ENCODE data around the gene LRIT2. TPM values are rescaled to one million over a fixed set of nuclear protein-coding genes. Genes with fewer than 3 reads are reported as not detected.

LRIT2 gene
- total RNA-seq, 2 donors from 2014 or later: not detected

GRCh38 chr10:84177541-84178141, 47.7 kb downstream of the LRIT2 start:
- H3K9me3 ChIP-seq: no peaks in the 10 kb centered on the region
- H3K4me3 ChIP-seq: no peak overlapping the region
- no peak for DNase-seq (ENCODE audit: low spot score)
- TF ChIP-seq CTCF (IDR thresholded peaks at IDR 0.05): no peak
- H3K27ac ChIP-seq: no peak overlapping the region
- no peaks in the 10 kb centered on the region for H3K27me3 ChIP-seq
- no peaks in the 10 kb centered on the region for H3K36me3 ChIP-seq
- no peaks in the 10 kb centered on the region for H3K4me1 ChIP-seq

GRCh38 chr10:84176836-84177474, 48.4 kb downstream of the LRIT2 start:
- H3K9me3 ChIP-seq: no peaks in the 10 kb centered on the region
- TF ChIP-seq CTCF (IDR thresholded peaks at IDR 0.05): no peak
- no peaks in the 10 kb centered on the region for H3K36me3 ChIP-seq
- H3K4me3 ChIP-seq: no peak overlapping the region
- no peaks in the 10 kb centered on the region for H3K4me1 ChIP-seq
- DNase-seq (ENCODE audit: low spot score): no peak
- no peaks in the 10 kb centered on the region for H3K27me3 ChIP-seq
- no peak overlapping the region for H3K27ac ChIP-seq

GRCh38 chr10:84176351-84176750, 49.0 kb downstream of the LRIT2 start:
- no peak for DNase-seq (ENCODE audit: low spot score)
- H3K9me3 ChIP-seq: no peaks in the 10 kb centered on the region
- no peaks in the 10 kb centered on the region for H3K27me3 ChIP-seq
- H3K27ac ChIP-seq: no peak overlapping the region
- no peak overlapping the region for H3K4me3 ChIP-seq
- H3K36me3 ChIP-seq: no peaks in the 10 kb centered on the region
- TF ChIP-seq CTCF (IDR thresholded peaks at IDR 0.05): no peak
- H3K4me1 ChIP-seq: no peaks in the 10 kb centered on the region

- no peak for DNase-seq (ENCODE audit: low spot score)
- Histone ChIP-seq H3K27me3 (no peaks in the 10 kb centered on the region), H3K4me3 (no peak overlapping the region), H3K27ac (no peak overlapping the region), H3K4me1 (no peaks in the 10 kb centered on the region), H3K9me3 (no peaks in the 10 kb centered on the region), H3K36me3 (no peaks in the 10 kb centered on the region)
- no peak for TF ChIP-seq CTCF (IDR thresholded peaks at IDR 0.05)
These were observed 49.9 kb downstream of the LRIT2 start for GRCh38 chr10:84175436-84175835.

GRCh38 chr10:84173501-84173929, 51.8 kb downstream of the LRIT2 start, which contains the start of gene GPR15LG:
GPR15LG (plus strand) TSS chr10:84173801; CDS start chr10:84173852, 51 bp downstream.
- Histone ChIP-seq H3K27ac (no peak within 1 kb of the TSS), H3K9me3 (no peaks in the 10 kb centered on the region), H3K36me3 (no peaks in the 10 kb centered on the region), H3K27me3 (no peaks in the 10 kb centered on the region), H3K4me1 (no peaks in the 10 kb centered on the region), H3K4me3 (no peak within 1 kb of the TSS)
- TF ChIP-seq CTCF (IDR thresholded peaks at IDR 0.05): no peak
- DNase-seq (ENCODE audit: low spot score): no peak
